Lung (tissue), 12 donors: Measurements from ENCODE around the gene ST3GAL3. TPM values are rescaled to one million over a fixed set of nuclear protein-coding genes. Genes with fewer than 3 reads are reported as not detected.

Source experiments
- ATAC-seq: fragments of 200-7000 bp; cut with Tn5 transposase; one replicate; pipeline ENCODE4 v1.9.1; 2020; ENCODE audit warnings: moderate number of reproducible peaks; ENCODE audit not compliant: insufficient read depth, low FRiP score
- DNase-seq, 3 donors: peaks; one replicate each; pipeline ENCODE4 v3.0.0-alpha.2; 2013 to 2017
- H3K27ac ChIP-seq, 2 donors: one replicate each; pipeline ENCODE4 v1.5.1; 2013; ENCODE audit warnings: mild to moderate bottlenecking in 2 of 2, moderate library complexity in 2 of 2, control low read depth in 1 of 2, inconsistent platforms in 1 of 2, low read depth in 1 of 2, low read length in 1 of 2
- H3K27me3 ChIP-seq, 3 donors: one replicate each; pipeline ENCODE4 v1.5.1; 2013; ENCODE audit warnings: low read length in 2 of 3; ENCODE audit not compliant: control insufficient read depth in 3 of 3, insufficient read depth in 3 of 3
- H3K36me3 ChIP-seq, 4 donors: one replicate each; pipeline ENCODE4 v1.5.1; 2013; ENCODE audit warnings: low read length in 4 of 4, mild to moderate bottlenecking in 1 of 4, moderate library complexity in 1 of 4; ENCODE audit not compliant: control insufficient read depth in 4 of 4, insufficient read depth in 4 of 4
- H3K4me1 ChIP-seq, 5 donors: one replicate each; pipeline ENCODE4 v1.5.1; 2013; ENCODE audit warnings: low read length in 5 of 5, mild to moderate bottlenecking in 2 of 5, moderate library complexity in 1 of 5; ENCODE audit not compliant: control insufficient read depth in 5 of 5, insufficient read depth in 5 of 5
- H3K4me3 ChIP-seq: one replicate; pipeline ENCODE4 v1.5.1; 2013; ENCODE audit warnings: mild to moderate bottlenecking, control low read depth, moderate library complexity
- H3K9ac ChIP-seq, 2 donors: one replicate each; pipeline ENCODE4 v1.5.1; 2013; ENCODE audit warnings: low read length in 2 of 2, control low read depth in 1 of 2; ENCODE audit not compliant: insufficient read depth in 1 of 2
- H3K9me3 ChIP-seq, 4 donors: one replicate each; pipeline ENCODE4 v1.5.1; 2013; ENCODE audit warnings: low read length in 3 of 4, mild to moderate bottlenecking in 1 of 4, moderate library complexity in 1 of 4; ENCODE audit not compliant: control insufficient read depth in 4 of 4, insufficient read depth in 3 of 4
- WGBS, 2 donors: extraction: QIAGEN DNeasy Blood & Tissue Kit; methylation state at CpG; one replicate each; pipeline ENCODE4 v1.1.7; 2013; 5-methylcytosine and 5-hydroxymethylcytosine counted together
- polyA plus RNA-seq, 2 donors: library from polyadenylated mRNA; stranded (reverse); fragments of 200-250 nt; gene quantifications; one replicate each; pipeline ENCODE4 v1.2.1, GENCODE V29; 2013
- total RNA-seq, 2 donors: library from RNA; depleted of rRNA in 1 of 2; stranded (reverse); fragments of >200 nt in 1 of 2; gene quantifications; one replicate each; pipeline ENCODE4 v1.2.1, GENCODE V29; 2014 to 2021
- TF ChIP-seq, protein P1 (sequence below): IDR thresholded peaks from 2 replicates; pipeline ENCODE4 v1.5.1; 2012; ENCODE audit warnings: mild to moderate bottlenecking; ENCODE audit errors: control extremely low read depth, extremely low read depth
- donor health status: control.
- donor health status: control.
- donor health status: Bipolar disorder and iron deficiency.
- donor health status: healthy.
- donor health status: DM: yes; HTN: yes; CAD: no.

Gene ST3GAL3
- total and polyA plus RNA-seq, 4 donors: 8.4 to 28.0 (median 17.1) TPM

DNA sequence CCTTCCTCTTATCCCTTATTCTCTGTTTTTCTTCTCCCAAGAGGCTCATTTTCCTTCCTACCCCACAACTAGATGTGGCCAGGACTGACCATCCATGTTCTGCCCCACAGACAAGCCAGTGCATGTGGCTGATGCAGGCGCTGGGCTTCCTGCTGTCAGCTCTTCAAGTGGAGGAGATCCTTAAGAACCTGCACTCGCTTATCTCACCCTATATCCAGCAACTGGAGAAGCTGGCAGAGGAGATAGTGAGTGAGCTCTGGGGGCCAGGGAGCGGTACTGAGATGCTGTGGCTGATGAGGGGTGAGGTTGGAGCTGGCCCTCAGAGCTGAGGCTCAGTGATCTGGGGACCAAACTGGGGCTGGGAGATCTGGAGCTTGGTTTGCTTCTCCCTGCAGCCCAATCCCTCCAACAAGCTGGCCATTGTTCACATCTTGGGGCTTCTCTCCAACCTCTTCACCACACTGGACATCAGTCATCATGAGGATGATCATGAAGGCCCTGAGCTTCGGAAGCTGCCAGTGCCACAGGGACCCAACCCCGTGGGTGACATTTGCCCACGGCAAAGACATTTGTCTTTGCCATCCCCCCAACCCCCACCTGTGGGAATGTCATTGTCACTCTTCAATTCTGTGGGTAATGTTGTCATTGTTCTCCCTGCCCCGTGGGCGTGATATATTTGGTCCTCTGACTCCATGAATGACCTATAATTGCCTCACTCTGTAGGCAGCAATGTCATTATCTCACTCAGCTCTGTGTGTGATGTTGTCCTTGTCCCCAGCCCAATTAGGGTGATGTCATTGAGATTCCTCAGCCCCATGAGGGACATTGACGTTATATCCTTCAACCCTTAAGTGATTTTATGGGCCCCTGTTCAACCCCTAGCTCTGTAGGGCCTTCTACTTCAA lies 251.3 kb downstream of the ST3GAL3 start:
- H3K36me3 ChIP-seq: peaks cover 13 to 46% (median 19%) of the 10 kb centered on the region in 4 donors
- WGBS, 2 donors: 91 to 93% methylated on average over 9 of the region's 9 CpGs
- TF ChIP-seq, protein P1, sequence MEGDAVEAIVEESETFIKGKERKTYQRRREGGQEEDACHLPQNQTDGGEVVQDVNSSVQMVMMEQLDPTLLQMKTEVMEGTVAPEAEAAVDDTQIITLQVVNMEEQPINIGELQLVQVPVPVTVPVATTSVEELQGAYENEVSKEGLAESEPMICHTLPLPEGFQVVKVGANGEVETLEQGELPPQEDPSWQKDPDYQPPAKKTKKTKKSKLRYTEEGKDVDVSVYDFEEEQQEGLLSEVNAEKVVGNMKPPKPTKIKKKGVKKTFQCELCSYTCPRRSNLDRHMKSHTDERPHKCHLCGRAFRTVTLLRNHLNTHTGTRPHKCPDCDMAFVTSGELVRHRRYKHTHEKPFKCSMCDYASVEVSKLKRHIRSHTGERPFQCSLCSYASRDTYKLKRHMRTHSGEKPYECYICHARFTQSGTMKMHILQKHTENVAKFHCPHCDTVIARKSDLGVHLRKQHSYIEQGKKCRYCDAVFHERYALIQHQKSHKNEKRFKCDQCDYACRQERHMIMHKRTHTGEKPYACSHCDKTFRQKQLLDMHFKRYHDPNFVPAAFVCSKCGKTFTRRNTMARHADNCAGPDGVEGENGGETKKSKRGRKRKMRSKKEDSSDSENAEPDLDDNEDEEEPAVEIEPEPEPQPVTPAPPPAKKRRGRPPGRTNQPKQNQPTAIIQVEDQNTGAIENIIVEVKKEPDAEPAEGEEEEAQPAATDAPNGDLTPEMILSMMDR: no peak
- H3K27ac ChIP-seq: no peak overlapping the region
- no peak overlapping the region for H3K9ac ChIP-seq
- H3K9me3 ChIP-seq: no peaks in the 10 kb centered on the region
- no peaks in the 10 kb centered on the region for H3K27me3 ChIP-seq
- H3K4me1 ChIP-seq: no peaks in the 10 kb centered on the region
- no peak overlapping the region for H3K4me3 ChIP-seq
- DNase-seq (no peak), ATAC-seq (no peak)

DNA sequence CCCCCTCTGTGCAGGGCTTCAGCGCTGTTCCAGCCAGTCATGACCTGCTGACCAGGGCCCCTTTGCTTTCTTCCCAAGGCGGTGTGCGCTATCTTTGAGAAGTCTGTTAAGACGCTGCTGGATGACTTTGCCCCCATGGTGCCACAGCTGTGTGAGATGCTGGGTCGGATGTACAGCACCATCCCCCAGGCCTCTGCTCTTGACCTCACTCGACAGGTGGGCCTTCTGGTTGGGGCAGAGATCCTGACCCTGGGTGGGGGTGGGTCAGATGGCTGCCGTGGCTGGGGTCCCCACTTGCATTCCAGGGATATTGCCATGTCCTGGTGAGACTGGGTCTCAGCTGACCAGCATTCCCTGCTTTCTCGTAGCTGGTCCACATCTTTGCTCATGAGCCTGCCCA lies 253.5 kb downstream of the ST3GAL3 start:
- Histone ChIP-seq H3K27ac (no peak overlapping the region), H3K27me3 (no peaks in the 10 kb centered on the region), H3K4me3 (no peak overlapping the region), H3K36me3 (peaks cover 16 to 53% (median 19%) of the 10 kb centered on the region in 4 donors), H3K4me1 (no peaks in the 10 kb centered on the region), H3K9ac (no peak overlapping the region), H3K9me3 (no peaks in the 10 kb centered on the region)
- ATAC-seq (no peak), DNase-seq (no peak)
- TF ChIP-seq, protein P1: no peak
- 92 to 93% methylated on average over 8 of the region's 8 CpGs for WGBS, 2 donors

DNA sequence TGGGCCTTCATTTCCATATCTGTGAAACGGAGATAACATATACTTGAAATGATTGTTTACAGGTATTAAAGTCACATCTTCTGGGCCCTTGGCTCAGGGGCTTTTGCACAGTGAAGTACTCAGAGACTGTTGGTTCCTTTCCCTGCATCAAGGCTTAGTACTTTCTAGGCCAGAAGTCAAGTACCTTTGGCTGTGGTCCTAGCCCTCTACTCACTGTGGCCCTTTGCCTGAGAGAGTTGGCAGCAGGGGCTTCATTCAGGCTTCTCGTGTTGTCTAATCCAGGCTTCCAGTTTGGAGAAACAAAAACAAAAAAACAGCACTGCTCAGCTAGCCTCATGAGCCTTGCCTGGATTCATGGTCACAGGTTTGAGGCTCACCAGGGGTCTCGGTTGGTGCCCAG lies 254.4 kb downstream of the ST3GAL3 start:
- TF ChIP-seq, protein P1: no peak
- Histone ChIP-seq H3K4me3 (no peak overlapping the region), H3K36me3 (peaks cover 14 to 55% (median 17%) of the 10 kb centered on the region in 4 donors), H3K4me1 (no peaks in the 10 kb centered on the region), H3K9me3 (no peaks in the 10 kb centered on the region), H3K9ac (no peak overlapping the region), H3K27me3 (no peaks in the 10 kb centered on the region), H3K27ac (no peak overlapping the region)
- no peak for DNase-seq
- no peak for ATAC-seq
- 88 to 94% methylated on average over 3 of the region's 3 CpGs for WGBS, 2 donors
